Vagina (tissue), 2 donors: ENCODE results near the gene SYT11.
"Not testable (repeated sequence)": the region's sequence is repeated elsewhere in the genome, so short reads cannot be mapped to it uniquely, and the experiment has no call there.

Source experiments
- CTCF ChIP-seq, 3 experiments: fragments of 450-650 bp in 2 of 3; fragments of 200-600 bp in 1 of 3; sonication (generic) in 1 of 3; IDR thresholded peaks; one replicate each; pipeline ENCODE4 v1.5.1; 2017 to 2019; ENCODE audit warnings: antibody characterized with exemption in 3 of 3, mild to moderate bottlenecking in 2 of 3, moderate library complexity in 2 of 3
- POLR2A ChIP-seq, 2 donors: fragments of 450-650 bp; IDR thresholded peaks; one replicate each; pipeline ENCODE4 v1.6.1; 2017; ENCODE audit warnings: antibody characterized with exemption in 2 of 2, mild to moderate bottlenecking in 2 of 2, moderate library complexity in 2 of 2
- POLR2AphosphoS5 ChIP-seq, 2 donors: sonication (generic); formaldehyde crosslinking; IDR thresholded peaks; one replicate each; pipeline ENCODE4 v1.9.0; 2017; ENCODE audit warnings: antibody characterized with exemption in 2 of 2, mild to moderate bottlenecking in 2 of 2, low read depth in 1 of 2; ENCODE audit not compliant: insufficient read depth in 1 of 2

GRCh38 chr1:155834927-155835399 is 24.4 kb upstream of the SYT11 start:
- TF ChIP-seq CTCF (IDR thresholded peaks at IDR 0.05); POLR2AphosphoS5 (IDR thresholded peaks at IDR 0.05; ENCODE audit: insufficient read depth in 1 of 2, low read depth in 1 of 2); POLR2A (IDR thresholded peaks at IDR 0.05): not testable (repeated sequence)
